Natural killer cell treated with Interleukin-12 subunit alpha and Interleukin-12 subunit beta and Interleukin-15 and Interleukin-18, amount 100 ng/mL, for 72 hours (primary cell): ENCODE data around the gene KIRREL3. TPM values are rescaled to one million over a fixed set of nuclear protein-coding genes. Genes with fewer than 3 reads are reported as not detected.

Experiments used
- ATAC-seq, 2 donors: fragments of 150-1000 bp; cut with Tn5 transposase in 1 of 2; sonication (Bioruptor Pico), chemical (Tn5 transposase) in 1 of 2; 2 replicates each; pipeline ENCODE4 v1.10.0; 2021
- DNase-seq: peaks from one replicate; pipeline ENCODE4 v3.0.0; 2022; ENCODE audit warnings: low spot score
- H3K27ac Mint-ChIP-seq, 2 donors: 1 replicate in 1 of 2; 2 replicates in 1 of 2; pipeline ENCODE4 v1.8.0; 2022; ENCODE audit warnings: mixed read lengths in 2 of 2, mild to moderate bottlenecking in 1 of 2, moderate library complexity in 1 of 2
- H3K27me3 Mint-ChIP-seq, 2 donors: 1 replicate in 1 of 2; 2 replicates in 1 of 2; pipeline ENCODE4 v1.8.0; 2022; ENCODE audit warnings: mixed read lengths in 2 of 2
- H3K36me3 Mint-ChIP-seq: one replicate; pipeline ENCODE4 v1.8.0; 2022; ENCODE audit warnings: mixed read lengths
- H3K4me1 Mint-ChIP-seq, 2 donors: 1 replicate in 1 of 2; 2 replicates in 1 of 2; pipeline ENCODE4 v1.8.0; 2022; ENCODE audit warnings: low read depth in 2 of 2, mixed read lengths in 2 of 2, mild to moderate bottlenecking in 1 of 2
- H3K4me3 Mint-ChIP-seq: one replicate; pipeline ENCODE4 v1.8.0; 2022; ENCODE audit warnings: mixed read lengths
- H3K9me3 Mint-ChIP-seq: 2 replicates; pipeline ENCODE4 v1.8.0; 2022; ENCODE audit warnings: mixed read lengths
- total RNA-seq, 2 donors: library from RNA; stranded (reverse); gene quantifications; one replicate each; pipeline ENCODE4 v1.2.3, GENCODE V29; 2022

The KIRREL3 gene
- total RNA-seq, 2 donors from 2014 or later = not detected

DNA sequence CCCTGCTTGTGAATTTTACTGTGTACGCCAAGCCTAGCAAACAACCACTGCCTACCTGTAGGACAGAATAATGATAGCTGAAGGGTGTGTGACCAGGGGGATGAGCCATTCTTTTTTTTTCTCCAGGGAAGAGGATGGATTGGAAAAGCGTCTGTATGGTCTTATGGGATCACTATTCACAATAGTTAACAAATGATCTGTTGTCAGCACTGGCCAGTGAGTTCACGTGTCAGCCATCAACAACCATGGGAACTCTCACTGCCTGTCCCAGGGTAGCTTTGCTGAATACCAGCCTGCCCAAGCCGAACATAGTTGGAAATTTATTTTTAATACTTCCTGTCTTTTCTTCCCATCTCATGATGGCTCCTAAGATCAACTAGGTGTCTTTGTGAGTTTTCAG lies 474.9 kb downstream of the KIRREL3 start:
- no peaks in the 10 kb centered on the region for H3K36me3 Mint-ChIP-seq
- H3K4me3 Mint-ChIP-seq = no peak overlapping the region
- no peak for DNase-seq
- no peak overlapping the region for H3K27ac Mint-ChIP-seq
- H3K27me3 Mint-ChIP-seq = peaks cover 8% of the 10 kb centered on the region in 2 donors
- no peaks in the 10 kb centered on the region for H3K4me1 Mint-ChIP-seq
- ATAC-seq = no peak
- no peaks in the 10 kb centered on the region for H3K9me3 Mint-ChIP-seq

DNA sequence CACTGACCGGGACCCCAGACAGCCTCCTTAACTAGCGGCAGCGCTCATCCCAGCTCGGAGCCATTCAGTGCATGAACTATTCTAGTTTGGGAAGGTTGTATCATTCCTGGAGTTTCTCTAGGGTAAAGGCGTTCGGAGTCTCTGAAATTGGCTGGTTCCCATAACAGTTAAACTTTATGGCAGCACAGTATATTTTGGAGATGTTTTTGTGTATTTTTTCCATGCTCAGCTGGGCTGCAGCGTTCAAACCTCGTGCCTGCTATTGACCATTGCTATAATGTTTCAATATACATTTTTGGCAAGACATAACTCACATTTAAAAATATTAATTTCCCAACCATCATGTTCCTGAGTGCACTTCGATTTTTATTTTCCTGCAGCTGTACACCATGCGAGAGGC lies 475.4 kb downstream of the KIRREL3 start:
- H3K4me3 Mint-ChIP-seq = no peak overlapping the region
- H3K27me3 Mint-ChIP-seq = peaks cover 8 to 10% of the 10 kb centered on the region in 2 donors
- no peaks in the 10 kb centered on the region for H3K36me3 Mint-ChIP-seq
- no peak for ATAC-seq
- H3K9me3 Mint-ChIP-seq = no peaks in the 10 kb centered on the region
- H3K4me1 Mint-ChIP-seq = no peaks in the 10 kb centered on the region
- no peak for DNase-seq
- no peak overlapping the region for H3K27ac Mint-ChIP-seq

DNA sequence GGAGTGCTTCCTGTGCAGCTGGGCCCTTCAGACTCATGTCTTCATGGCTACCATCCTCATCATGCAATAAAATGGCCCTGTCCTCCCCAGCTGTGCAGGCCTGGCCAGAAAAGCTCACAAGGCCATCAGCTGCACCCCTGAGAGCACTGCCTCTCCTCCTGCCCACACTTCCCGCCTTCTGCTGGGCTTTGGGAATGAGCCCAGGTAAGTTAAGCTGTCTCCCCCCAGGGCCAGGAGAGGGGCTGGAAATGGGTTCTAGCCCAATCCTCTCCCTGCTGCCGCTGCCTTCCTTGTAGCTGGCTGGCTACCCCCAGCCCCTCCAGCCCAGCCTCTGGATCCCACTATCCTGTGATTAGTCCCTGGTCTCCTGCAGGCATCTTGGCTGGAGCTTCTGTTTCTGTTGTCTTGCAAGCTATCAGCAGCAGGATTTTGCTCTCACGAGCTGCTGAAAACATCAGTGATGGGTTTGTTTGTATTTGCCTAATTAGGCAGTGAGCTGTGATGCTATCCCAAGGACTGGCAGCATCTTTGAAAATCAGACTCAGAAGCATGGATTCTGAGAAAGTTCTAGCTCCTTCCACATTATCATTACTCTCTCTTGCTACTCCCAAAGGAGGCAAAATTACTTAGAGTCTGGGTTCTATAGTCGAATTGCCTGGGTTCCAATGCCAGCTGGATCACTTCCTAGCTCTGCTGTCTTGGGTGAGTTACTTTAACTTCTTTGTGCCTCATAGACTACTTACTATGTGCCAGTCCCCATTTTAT lies 476.9 kb downstream of the KIRREL3 start:
- no peak for ATAC-seq
- no peaks in the 10 kb centered on the region for H3K4me1 Mint-ChIP-seq
- no peaks in the 10 kb centered on the region for H3K36me3 Mint-ChIP-seq
- H3K27ac Mint-ChIP-seq = no peak overlapping the region
- DNase-seq = no peak
- no peaks in the 10 kb centered on the region for H3K9me3 Mint-ChIP-seq
- H3K27me3 Mint-ChIP-seq = peaks cover 8 to 10% of the 10 kb centered on the region in 2 donors
- H3K4me3 Mint-ChIP-seq = no peak overlapping the region

DNA sequence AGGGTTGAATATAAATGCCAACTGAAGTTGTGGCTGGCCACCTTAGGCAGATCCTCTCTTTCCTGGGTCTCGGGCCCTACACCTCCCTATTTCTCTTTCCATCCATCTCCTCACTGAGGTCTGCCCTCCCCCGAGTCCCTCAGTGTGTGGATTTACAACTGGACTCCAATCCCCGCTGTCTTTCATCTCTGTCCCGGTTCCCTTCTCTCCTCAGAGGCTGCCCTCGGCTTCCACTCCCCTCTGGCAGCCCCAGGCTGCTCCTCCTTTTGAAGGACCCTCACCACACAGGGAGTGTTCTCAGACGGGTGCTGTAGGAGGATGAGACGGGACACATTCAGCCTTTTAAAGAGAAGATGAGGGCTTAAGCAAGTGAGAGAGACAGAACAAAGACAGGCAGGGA lies 478.0 kb downstream of the KIRREL3 start:
- no peak overlapping the region for H3K27ac Mint-ChIP-seq
- no peak for DNase-seq
- H3K36me3 Mint-ChIP-seq = no peaks in the 10 kb centered on the region
- H3K27me3 Mint-ChIP-seq = peaks cover 8 to 10% of the 10 kb centered on the region in 2 donors
- no peaks in the 10 kb centered on the region for H3K9me3 Mint-ChIP-seq
- H3K4me3 Mint-ChIP-seq = no peak overlapping the region
- H3K4me1 Mint-ChIP-seq = no peaks in the 10 kb centered on the region
- ATAC-seq = no peak

DNA sequence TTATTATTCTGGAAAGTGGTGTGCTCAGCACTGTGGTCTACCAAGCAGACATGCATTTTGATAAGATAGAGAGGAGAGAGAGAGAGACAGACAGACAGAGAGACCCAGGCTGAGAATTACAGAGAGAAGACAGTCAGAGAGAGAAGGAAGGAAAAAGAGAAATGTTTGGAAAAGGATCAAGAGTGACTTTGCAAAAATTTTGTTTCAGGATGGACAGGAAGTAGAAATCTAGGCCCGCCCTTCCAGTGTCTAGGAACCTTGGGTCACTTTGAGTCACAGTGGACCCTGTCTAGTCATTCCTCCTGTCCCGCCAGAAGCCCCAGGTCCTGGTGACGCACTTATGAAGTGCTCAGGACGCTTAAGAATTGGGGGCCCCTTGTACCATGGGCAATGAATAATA lies 478.4 kb downstream of the KIRREL3 start:
- Mint-ChIP-seq H3K36me3 (no peaks in the 10 kb centered on the region), H3K27me3 (peaks cover 8 to 10% of the 10 kb centered on the region in 2 donors), H3K27ac (no peak overlapping the region), H3K4me3 (no peak overlapping the region), H3K4me1 (no peaks in the 10 kb centered on the region), H3K9me3 (no peaks in the 10 kb centered on the region)
- no peak for ATAC-seq
- DNase-seq = no peak

DNA sequence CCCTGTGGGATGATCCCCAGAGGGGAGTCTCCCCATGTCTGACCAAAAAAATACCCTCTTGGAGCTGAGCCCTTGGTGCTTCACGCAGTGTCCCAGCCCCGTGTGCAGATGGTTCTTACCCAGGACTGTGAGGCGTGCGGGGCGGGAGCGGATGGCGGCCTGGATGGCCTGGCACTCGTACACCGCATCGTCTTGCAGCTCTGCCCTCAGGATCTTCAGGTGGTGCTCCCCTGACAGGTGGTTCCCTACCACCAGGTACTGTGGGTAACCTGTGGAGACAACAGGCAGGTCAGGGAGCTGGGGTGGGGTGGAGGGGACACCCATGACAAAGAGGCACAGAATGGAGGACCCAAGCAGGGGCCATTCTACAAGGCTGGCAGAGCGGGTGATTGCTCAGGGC lies 479.4 kb downstream of the KIRREL3 start:
- Mint-ChIP-seq H3K36me3 (no peaks in the 10 kb centered on the region), H3K9me3 (no peaks in the 10 kb centered on the region), H3K4me3 (no peak overlapping the region)

DNA sequence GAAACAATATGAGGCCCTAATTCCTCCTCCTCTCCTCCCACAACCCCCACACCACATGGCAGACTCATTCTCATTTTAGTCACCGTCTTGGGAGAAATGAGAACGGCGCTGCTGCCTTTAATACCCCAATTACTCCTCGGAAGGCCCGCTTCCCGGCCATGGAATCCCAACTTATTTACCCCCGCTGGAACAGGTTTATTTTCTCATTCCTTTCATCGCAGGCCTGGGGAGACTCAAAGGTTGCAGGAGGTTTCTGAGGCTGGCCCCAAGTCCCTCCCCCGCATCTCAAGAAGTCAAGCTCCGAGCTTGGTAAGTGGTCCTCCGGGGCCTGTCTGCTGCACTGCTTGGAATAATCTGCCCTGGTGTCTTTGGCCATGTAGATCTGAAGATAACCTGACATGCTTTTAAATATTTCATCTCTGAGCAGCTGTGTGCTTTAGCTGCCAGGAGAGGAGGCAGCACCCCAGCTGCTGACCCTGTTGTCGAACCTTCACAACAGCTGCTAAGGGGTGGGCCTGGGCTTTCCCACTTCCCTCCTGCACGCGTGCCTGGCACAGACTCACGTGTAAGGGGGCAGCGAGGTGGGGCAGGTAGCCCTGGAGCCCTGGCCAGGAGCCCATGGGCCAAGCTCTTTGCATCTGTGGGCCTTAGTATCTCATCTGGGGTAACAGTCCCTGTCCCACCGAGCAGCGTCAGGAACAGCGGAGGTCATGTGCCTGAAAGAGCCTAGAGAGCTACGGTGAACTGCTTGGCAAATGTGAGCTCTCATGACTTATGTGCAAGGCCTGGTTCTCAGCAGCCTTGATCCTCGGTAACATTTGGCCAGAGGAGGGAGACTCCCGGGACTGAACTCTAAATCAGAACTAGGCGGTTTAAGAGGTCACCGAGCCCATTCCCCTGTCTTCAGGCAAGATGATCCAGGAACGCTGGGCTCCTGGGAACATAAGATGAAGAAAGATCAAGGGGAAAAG lies 480.5 kb downstream of the KIRREL3 start:
- no peak for DNase-seq
- H3K4me3 Mint-ChIP-seq = no peak overlapping the region

More for the DNA sequence above, 479.4 kb downstream of the KIRREL3 start:
- Mint-ChIP-seq H3K27me3 (peaks cover 8 to 13% of the 10 kb centered on the region in 2 donors), H3K27ac (no peak overlapping the region), H3K4me1 (no peaks in the 10 kb centered on the region)
- no peak for DNase-seq
- ATAC-seq = no peak

DNA sequence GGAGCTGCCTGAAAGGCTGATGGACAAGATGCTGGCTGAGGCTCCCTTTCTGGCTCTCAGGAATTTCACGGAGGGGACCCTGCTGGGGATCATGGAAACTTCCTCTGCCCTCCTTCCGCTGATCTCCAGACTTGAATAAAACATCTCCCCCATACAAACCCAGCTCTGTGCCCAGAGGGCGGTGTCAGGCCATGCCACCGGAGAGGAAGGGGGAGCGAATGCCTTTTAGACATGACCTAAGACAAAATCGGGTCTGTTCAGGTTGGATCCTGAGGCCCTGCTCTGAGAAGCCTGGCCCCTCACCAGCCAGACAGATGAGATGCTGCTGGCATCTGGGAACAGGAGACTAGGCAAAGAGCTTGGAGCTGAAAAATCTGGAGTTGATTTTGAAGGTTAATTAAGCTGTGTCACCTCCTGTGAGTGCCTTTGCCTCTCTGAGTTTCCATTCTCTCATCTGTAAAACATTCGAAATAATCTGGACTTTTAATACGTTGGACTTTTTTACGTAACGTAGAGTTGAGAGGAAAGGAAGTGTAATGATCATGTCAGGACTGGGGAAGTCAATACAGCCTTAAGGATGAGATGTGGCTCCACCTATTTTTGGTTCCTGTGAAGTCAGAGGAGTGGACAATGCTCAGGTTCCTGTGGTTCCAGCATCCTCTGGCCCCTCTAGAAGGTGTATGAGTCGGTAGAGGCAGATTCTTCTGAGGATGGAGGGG lies 481.4 kb downstream of the KIRREL3 start:
- Mint-ChIP-seq H3K27me3 (peaks cover 8 to 11% of the 10 kb centered on the region in 2 donors), H3K27ac (no peak overlapping the region), H3K9me3 (no peaks in the 10 kb centered on the region), H3K36me3 (no peaks in the 10 kb centered on the region), H3K4me1 (no peaks in the 10 kb centered on the region), H3K4me3 (no peak overlapping the region)
- no peak for DNase-seq
- no peak for ATAC-seq

More for the DNA sequence above, 480.5 kb downstream of the KIRREL3 start:
- H3K27me3 Mint-ChIP-seq = peaks cover 8 to 11% of the 10 kb centered on the region in 2 donors
- no peak for ATAC-seq
- H3K27ac Mint-ChIP-seq = no peak overlapping the region
- H3K36me3 Mint-ChIP-seq = no peaks in the 10 kb centered on the region
- no peaks in the 10 kb centered on the region for H3K9me3 Mint-ChIP-seq
- H3K4me1 Mint-ChIP-seq = no peaks in the 10 kb centered on the region

DNA sequence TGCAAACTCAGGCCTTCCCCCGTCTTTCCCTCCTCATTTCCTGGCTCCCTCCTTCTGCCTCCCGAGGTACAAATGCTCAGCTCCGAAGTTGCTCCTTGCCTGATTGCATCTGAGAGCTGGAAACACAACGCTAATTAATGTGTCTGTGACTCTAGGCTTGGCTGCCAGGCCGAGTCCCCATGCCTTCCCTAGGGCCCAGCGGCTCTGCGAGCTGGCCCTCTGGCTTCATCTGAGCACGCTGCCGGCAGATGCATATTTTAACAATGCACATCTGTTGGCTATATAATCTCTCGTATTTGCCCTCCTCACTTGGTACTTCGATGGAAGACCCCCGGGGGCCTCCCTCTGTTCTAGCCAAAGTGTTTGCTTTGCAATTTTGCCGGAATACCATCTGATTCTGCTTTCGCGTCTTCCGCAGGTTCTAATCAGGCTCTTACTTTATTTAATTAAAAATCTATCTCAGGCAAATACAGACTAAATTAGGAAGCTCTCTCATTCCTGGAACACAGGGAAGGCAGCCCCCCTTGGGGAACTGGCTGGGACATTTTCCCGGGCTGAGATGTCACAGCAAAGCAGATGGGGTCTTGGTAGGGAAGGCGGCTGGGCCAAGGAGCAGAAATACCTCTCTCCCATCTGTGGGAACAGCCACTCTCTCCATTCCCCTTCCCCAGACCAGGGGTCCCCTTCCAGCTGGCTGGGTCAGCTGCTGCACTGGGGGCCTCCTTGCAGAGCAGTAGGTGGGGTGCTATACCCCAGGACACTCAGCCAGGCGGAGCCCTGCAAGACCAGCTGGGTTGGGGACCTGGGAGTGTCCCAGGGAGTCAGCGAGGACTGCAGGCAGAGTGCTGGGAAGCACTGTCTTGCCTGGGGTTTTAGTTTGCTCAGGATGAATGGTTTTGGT lies 482.2 kb downstream of the KIRREL3 start:
- ATAC-seq (no peak), DNase-seq (no peak)
- H3K27me3 Mint-ChIP-seq = peaks cover 8 to 10% of the 10 kb centered on the region in 2 donors
- no peaks in the 10 kb centered on the region for H3K36me3 Mint-ChIP-seq
- H3K27ac Mint-ChIP-seq = no peak overlapping the region
- no peaks in the 10 kb centered on the region for H3K4me1 Mint-ChIP-seq
- no peaks in the 10 kb centered on the region for H3K9me3 Mint-ChIP-seq
- no peak overlapping the region for H3K4me3 Mint-ChIP-seq

DNA sequence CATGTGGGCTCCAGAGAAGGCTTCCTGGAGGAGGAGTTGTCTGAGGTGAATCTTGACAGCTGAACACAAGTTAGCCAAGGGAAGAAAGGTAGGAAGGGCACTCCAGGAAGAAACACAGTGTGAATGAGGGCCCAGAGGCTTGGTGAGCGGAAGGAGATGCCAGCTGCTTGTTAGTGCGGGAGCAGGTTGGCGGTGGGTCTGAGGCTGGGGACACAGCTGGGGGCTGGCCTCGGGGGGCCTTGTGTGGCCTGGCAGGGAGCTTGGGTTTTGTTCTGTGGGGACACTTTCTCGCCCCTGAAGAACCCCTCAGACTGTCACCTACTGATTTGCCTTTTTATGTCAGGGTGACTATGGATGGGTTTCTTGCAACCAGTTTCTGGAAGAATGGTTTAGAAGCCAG lies 485.1 kb downstream of the KIRREL3 start:
- Mint-ChIP-seq H3K4me1 (no peaks in the 10 kb centered on the region), H3K9me3 (no peaks in the 10 kb centered on the region), H3K36me3 (no peaks in the 10 kb centered on the region), H3K4me3 (no peak overlapping the region), H3K27ac (no peak overlapping the region), H3K27me3 (peaks cover 4 to 11% of the 10 kb centered on the region in 2 donors)
- no peak for ATAC-seq
- no peak for DNase-seq

DNA sequence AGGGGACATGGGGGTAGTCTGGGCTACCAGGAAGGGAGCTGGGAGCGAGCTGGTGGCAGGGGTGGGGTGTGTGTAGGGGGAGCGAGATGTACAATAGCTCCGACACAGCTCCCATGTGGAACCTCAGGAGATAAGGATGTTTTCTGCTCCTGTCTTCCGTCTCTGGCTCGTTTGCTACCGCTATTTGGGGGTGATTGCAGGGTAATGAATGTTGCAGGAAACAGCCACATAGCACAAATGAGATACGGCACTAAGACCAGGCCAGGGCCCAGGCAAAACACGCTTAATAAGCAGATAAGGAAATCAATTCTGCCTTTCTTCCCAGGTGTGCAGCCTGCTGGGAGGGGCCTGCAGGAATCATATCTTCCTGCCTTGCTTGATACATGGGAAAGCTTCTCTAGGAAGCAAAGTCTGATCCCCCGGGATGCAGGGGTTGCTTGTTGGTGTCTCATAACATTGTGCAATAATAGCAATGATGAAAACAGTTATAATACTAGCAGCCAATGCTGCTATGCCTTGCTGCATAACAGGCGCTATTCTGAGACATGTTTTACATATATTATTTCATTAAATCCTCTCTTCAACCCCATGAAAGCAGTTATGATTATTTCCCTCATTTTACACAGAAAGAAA lies 486.4 kb downstream of the KIRREL3 start:
- Mint-ChIP-seq H3K4me1 (no peaks in the 10 kb centered on the region), H3K27ac (no peak overlapping the region), H3K27me3 (peaks cover 15 to 20% of the 10 kb centered on the region in 2 donors), H3K36me3 (no peaks in the 10 kb centered on the region), H3K4me3 (no peak overlapping the region), H3K9me3 (no peaks in the 10 kb centered on the region)
- ATAC-seq (no peak), DNase-seq (no peak)

DNA sequence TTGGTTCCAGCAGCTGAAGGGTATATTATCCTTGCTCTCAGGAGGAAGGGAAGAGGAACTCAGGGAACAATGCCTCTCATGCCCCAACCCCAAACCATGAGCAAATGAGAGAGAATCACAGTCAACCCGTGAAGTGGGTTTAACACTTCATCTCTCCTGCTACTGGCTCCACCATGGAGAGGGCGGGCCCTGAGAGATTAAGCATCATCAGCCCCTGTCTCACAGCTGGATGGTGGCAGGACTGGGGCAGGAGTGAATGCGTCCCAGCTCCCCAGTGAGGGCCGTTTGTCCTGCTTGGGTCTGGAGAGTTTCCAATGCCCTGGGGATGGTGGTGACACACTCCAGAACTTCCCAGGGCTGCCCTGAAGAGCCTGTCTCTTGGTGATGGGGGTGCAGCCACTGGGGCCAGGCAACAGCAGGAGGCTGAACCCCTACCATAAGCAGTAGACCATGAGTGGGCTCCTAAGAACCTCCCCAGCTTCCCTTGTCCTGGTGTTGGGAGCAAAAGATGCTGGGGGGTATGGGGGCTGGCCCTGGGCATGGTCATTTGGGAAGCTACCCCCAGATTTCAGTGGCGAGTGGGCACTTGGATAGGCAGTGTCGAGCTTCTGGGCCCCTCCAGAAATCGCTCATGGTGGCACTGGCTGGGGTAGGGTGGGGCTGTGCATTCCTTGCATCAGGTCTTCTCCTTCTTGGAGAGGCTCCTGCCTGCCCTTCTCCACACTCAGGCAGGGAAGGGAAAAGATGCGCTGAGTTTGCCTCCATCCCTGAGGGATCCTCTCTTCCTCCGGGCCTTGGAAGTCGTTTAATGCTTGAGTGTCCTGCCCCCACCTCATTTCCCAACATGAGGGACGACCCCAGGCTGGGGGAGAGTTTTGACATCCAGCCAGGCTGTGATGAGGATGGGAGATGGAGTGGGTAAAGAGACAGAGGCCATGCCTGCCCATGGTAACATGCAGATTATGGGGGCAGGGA lies 487.5 kb downstream of the KIRREL3 start:
- DNase-seq (no peak), ATAC-seq (no peak)
- Mint-ChIP-seq H3K27me3 (peaks cover 18 to 22% of the 10 kb centered on the region in 2 donors), H3K27ac (no peak overlapping the region), H3K9me3 (no peaks in the 10 kb centered on the region), H3K4me3 (no peak overlapping the region), H3K36me3 (no peaks in the 10 kb centered on the region), H3K4me1 (no peaks in the 10 kb centered on the region)
